GM18907 (cell line): Measurements from ENCODE around the gene OR10X1.

Source experiments
- ATAC-seq: cut with Tn5 transposase; IDR thresholded peaks from one replicate; pipeline ENCODE4 v1.9.1; 2021; ENCODE audit warnings: mild to moderate bottlenecking, moderate library complexity; ENCODE audit not compliant: unreplicated experiment

Gene OR10X1

GRCh38 chr1:158579733-158580132 lies at the start of gene OR10X1:
Gene OR10X1, minus strand, starts transcription at chr1:158579899. Its CDS starts 0 bp downstream, at chr1:158579899.
- ATAC-seq, result no peak

DNA sequence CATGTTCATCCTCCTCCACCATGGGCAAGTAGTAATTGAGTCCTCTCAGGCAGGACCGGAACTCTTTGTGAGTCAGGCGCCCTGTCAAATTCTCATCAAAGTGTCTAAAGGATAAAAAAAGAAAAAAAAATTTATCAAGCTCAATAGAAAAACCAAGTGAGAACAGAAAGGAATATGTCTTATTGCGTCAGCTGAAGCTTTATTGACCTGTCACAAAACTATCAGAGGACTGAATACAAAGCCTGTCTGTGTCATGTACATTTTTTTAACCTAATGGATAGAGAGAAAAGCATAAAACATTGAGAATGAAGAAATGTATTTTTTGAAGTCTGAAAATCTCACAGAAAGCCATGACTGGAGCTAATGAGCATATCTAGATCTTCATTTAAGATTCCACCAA lies 34.1 kb upstream of the OR10X1 start:
- no peak for ATAC-seq

DNA sequence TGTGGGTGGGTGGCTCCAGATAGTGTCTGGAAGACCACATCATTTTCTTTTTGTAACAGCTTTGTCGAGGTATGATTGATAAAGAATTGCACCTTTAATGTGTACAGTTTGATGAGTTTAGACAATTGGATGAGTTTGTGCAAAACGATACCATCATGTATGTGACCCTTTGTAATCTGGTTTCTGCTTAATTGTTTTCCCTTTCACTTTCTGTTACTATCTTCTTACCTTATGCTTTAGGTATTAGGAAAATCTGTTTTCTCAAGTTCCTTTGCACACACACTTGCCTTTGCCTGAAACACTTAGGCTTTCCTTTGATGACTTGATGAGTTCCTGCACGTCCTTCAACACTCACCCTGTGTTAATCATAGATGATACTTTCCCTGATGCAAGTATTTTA lies 32.2 kb upstream of the OR10X1 start:
- no peak for ATAC-seq

GRCh38 chr1:158607296-158607695 lies 27.6 kb upstream of the OR10X1 start:
- ATAC-seq, result no peak

DNA sequence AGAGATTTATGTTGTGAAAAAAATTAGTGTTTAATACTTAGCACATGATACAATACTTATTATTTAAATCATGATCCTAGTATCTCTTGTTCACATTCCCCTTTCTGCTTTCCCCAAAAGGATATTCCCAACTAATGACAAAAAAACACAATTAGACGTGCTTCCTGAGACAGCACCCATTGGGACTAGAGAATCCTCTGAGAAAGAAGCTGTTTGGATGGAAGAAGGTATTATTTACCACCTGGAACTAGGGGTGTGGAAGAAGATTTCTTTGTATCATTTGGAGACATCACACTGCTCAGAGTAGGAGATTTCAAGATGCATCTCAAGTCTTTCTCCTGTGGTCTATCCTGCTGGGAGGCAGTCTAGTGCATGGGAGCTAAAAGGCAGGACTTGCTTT lies 25.3 kb upstream of the OR10X1 start, which contains the start of gene OR10Z1:
Gene OR10Z1 (plus strand): TSS at position 301 of the 400 bp plus-strand sequence. CDS start 1,171 bp downstream, outside the sequence.
- no peak for ATAC-seq

DNA sequence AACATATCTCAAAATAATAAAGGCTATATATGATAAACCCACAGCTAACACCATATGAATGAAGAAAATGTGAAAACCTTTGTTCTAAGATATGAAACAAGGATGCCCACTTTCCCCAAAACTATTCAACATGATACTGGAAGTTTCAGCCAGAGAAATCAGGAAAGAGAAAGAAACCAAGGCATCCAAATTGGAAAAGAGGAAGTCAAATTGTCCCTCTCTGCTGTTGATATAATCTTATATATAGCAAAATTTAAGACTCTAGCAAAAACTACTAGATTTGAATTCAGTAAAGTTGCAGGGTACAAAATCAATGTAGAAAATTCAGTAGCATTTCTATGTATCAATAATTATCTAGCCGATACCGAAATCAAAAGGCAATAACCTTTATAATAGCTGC lies 21.0 kb upstream of the OR10X1 start:
- ATAC-seq, result no peak

DNA sequence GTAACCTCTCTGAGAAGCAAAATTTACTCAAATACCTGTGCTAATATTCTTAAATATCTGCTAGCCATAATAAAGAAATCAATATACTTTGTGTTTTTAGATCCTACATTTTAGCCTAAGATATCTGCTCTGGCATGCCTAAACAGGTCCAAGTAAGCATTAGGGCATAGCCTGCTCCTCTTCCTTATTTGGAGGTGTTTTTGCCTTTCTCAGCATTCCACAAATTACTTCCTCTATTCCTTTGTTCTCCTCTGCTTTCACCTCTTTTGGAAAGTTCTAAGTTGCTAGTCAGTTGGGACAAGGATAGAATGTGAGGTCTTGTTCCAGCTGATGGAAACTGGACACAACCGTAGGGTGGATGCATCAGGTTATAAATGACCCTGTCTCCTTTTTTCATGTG lies 7.2 kb upstream of the OR10X1 start:
- no peak for ATAC-seq

DNA sequence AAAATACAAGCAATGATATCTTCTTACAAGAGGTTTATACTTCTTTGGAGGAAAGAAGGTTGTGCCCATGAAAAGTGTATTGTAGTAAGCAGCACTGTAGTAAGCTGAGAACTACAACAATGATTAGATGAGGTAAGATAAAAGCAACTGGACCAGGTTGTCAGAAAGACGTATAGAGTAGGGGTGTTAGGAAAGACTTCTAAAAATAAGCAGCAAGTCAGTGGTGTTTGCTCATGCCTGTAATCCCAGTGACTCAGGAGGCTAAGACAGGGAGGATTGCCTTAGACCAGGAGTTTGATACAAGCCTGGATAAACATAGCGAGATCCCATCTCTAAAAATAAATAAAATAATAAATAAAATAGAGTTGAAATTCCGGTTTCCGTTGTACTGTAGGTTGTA lies 4.3 kb upstream of the OR10X1 start:
- ATAC-seq, result no peak

- no peak for ATAC-seq
Measured at GRCh38 chr1:158577561-158577960, 2.1 kb downstream of the OR10X1 start.

DNA sequence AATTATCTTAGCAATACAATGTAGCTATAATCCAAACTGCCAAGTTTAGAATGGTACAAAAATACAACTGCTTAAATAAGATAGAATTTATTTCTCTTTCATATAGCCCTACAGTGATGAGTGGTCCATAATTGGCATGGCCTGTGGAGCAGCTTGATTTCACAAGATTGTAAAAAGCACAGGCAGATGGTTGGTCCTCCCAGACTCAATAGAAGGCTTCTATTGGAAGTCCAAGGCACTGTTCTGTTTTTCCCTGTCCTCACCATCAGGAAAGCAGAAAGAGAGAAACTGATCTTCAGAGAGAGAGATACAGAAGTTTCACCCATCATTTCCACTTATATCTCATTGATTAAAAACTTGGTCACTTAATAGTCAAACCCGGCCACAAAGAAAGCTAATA lies 7.5 kb downstream of the OR10X1 start:
- ATAC-seq, result no peak

GRCh38 chr1:158570480-158570879 lies 9.2 kb downstream of the OR10X1 start, which contains the start of gene OR6P1:
Gene OR6P1, minus strand, starts transcription at chr1:158570580. Its CDS starts 6,976 bp downstream, at chr1:158563604.
- ATAC-seq, result no peak

- ATAC-seq, result no peak
Measured at GRCh38 chr1:158564608-158565007, 15.1 kb downstream of the OR10X1 start.

DNA sequence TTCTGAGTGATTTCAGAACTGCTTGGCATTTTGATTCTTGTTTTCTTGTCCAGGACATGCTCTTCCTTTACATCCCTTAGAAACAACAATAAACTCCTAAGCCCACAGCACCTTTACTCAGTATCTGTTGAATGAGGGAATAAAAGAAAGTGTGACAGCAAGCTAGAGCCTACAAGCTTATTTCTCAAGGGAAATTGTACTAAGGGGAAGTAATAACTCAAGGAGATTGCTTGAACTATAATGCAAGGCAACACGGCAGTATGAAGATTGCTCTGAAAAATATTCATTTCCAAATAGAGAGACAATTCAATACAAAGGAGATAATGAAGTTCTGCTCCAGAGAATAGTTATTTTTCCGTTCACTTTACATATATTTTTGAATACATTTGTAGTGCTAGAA lies 15.8 kb downstream of the OR10X1 start:
- ATAC-seq, result no peak

GRCh38 chr1:158559696-158560095 lies 20.0 kb downstream of the OR10X1 start:
- no peak for ATAC-seq

DNA sequence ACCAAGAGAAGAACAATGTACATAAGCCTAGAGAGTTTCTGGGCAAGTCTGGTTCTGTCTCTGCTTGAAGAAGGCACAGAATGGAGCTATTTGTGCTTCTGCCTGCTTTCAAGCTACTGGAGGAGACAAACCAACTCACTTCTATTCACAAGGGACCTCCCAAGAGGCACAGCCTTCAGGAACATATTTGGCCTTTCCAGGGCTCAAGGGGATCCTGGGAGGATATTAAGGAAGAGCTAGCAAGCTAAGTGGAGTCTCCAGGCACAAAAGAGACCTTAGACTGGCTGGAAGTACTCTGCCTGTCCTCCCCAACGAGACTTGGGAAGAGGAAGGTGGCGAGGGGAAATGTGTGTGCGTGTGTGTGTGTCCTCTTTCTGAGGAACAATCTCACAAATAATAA lies 25.3 kb downstream of the OR10X1 start, which contains the start of gene OR6Y1:
Gene OR6Y1 (minus strand): TSS at position 54 of the 400 bp plus-strand sequence. CDS start 6,300 bp downstream, outside the sequence.
- ATAC-seq, result no peak

- no peak for ATAC-seq
Measured at GRCh38 chr1:158552296-158552695, 27.4 kb downstream of the OR10X1 start.

- no peak for ATAC-seq
Measured at GRCh38 chr1:158547533-158547932, 32.2 kb downstream of the OR10X1 start.

DNA sequence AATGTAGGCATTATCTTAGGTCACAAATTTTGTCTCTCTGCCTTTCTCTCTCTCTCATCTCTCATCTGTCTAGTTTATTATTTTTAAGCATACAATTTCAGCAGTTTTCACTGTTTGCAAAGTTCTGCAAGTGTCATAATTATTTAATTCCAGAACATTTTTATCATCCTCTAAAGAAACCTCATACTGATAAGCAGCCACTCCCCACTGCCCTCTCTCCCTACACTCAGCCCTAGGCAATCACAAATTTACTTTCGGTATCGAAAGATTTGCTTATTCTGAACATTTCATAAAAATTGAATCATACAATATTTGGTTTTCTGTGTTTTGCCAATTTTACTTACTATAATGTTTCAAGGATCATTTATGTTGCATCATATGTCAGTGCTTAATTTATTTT lies 42.1 kb downstream of the OR10X1 start:
- ATAC-seq, result no peak

DNA sequence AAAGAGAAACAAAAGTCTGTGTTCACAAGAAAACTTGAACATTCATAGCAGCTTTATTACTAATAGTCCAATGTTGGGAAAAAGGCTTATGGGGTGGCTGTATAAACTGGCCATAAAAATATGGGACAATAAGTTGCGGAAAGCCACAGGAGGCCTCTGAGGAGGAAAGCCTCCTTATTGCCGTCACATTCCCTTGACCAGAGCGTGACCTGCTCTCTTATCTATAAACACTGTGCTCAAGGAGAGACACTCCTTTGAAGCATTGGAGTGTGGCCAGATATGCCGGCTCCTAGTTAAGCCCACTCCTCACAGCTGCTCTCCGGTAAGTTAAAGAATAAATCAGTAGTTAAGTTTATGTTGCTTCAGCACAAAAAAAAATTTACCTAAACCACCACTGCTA lies 45.2 kb downstream of the OR10X1 start:
- ATAC-seq, result no peak
